Lung (tissue), 12 donors: ENCODE measurements around the gene ADAMTS16. TPM values are rescaled to one million over a fixed set of nuclear protein-coding genes. Genes with fewer than 3 reads are reported as not detected.

ENCODE experiments used
- ATAC-seq: fragments of 200-7000 bp; cut with Tn5 transposase; one replicate; pipeline ENCODE4 v1.9.1; 2020; ENCODE audit warnings: moderate number of reproducible peaks; ENCODE audit not compliant: insufficient read depth, low FRiP score
- DNase-seq, 3 donors: peaks; one replicate each; pipeline ENCODE4 v3.0.0-alpha.2; 2013 to 2017
- H3K27ac ChIP-seq, 2 donors: one replicate each; pipeline ENCODE4 v1.5.1; 2013; ENCODE audit warnings: mild to moderate bottlenecking in 2 of 2, moderate library complexity in 2 of 2, control low read depth in 1 of 2, inconsistent platforms in 1 of 2, low read depth in 1 of 2, low read length in 1 of 2
- H3K27me3 ChIP-seq, 3 donors: one replicate each; pipeline ENCODE4 v1.5.1; 2013; ENCODE audit warnings: low read length in 2 of 3; ENCODE audit not compliant: control insufficient read depth in 3 of 3, insufficient read depth in 3 of 3
- H3K36me3 ChIP-seq, 4 donors: one replicate each; pipeline ENCODE4 v1.5.1; 2013; ENCODE audit warnings: low read length in 4 of 4, mild to moderate bottlenecking in 1 of 4, moderate library complexity in 1 of 4; ENCODE audit not compliant: control insufficient read depth in 4 of 4, insufficient read depth in 4 of 4
- H3K4me1 ChIP-seq, 5 donors: one replicate each; pipeline ENCODE4 v1.5.1; 2013; ENCODE audit warnings: low read length in 5 of 5, mild to moderate bottlenecking in 2 of 5, moderate library complexity in 1 of 5; ENCODE audit not compliant: control insufficient read depth in 5 of 5, insufficient read depth in 5 of 5
- H3K4me3 ChIP-seq: one replicate; pipeline ENCODE4 v1.5.1; 2013; ENCODE audit warnings: mild to moderate bottlenecking, control low read depth, moderate library complexity
- H3K9ac ChIP-seq, 2 donors: one replicate each; pipeline ENCODE4 v1.5.1; 2013; ENCODE audit warnings: low read length in 2 of 2, control low read depth in 1 of 2; ENCODE audit not compliant: insufficient read depth in 1 of 2
- H3K9me3 ChIP-seq, 4 donors: one replicate each; pipeline ENCODE4 v1.5.1; 2013; ENCODE audit warnings: low read length in 3 of 4, mild to moderate bottlenecking in 1 of 4, moderate library complexity in 1 of 4; ENCODE audit not compliant: control insufficient read depth in 4 of 4, insufficient read depth in 3 of 4
- WGBS, 2 donors: extraction: QIAGEN DNeasy Blood & Tissue Kit; methylation state at CpG; one replicate each; pipeline ENCODE4 v1.1.7; 2013; 5-methylcytosine and 5-hydroxymethylcytosine counted together
- polyA plus RNA-seq, 2 donors: library from polyadenylated mRNA; stranded (reverse); fragments of 200-250 nt; gene quantifications; one replicate each; pipeline ENCODE4 v1.2.1, GENCODE V29; 2013
- total RNA-seq, 2 donors: library from RNA; depleted of rRNA in 1 of 2; stranded (reverse); fragments of >200 nt in 1 of 2; gene quantifications; one replicate each; pipeline ENCODE4 v1.2.1, GENCODE V29; 2014 to 2021
- TF ChIP-seq, protein P1 (sequence below): IDR thresholded peaks from 2 replicates; pipeline ENCODE4 v1.5.1; 2012; ENCODE audit warnings: mild to moderate bottlenecking; ENCODE audit errors: control extremely low read depth, extremely low read depth
- donor health status: control.
- donor health status: control.
- donor health status: Bipolar disorder and iron deficiency.
- donor health status: healthy.
- donor health status: DM: yes; HTN: yes; CAD: no.

Gene ADAMTS16
- total and polyA plus RNA-seq, 4 donors = 0.09 to 0.97 TPM; not detected in 2

DNA sequence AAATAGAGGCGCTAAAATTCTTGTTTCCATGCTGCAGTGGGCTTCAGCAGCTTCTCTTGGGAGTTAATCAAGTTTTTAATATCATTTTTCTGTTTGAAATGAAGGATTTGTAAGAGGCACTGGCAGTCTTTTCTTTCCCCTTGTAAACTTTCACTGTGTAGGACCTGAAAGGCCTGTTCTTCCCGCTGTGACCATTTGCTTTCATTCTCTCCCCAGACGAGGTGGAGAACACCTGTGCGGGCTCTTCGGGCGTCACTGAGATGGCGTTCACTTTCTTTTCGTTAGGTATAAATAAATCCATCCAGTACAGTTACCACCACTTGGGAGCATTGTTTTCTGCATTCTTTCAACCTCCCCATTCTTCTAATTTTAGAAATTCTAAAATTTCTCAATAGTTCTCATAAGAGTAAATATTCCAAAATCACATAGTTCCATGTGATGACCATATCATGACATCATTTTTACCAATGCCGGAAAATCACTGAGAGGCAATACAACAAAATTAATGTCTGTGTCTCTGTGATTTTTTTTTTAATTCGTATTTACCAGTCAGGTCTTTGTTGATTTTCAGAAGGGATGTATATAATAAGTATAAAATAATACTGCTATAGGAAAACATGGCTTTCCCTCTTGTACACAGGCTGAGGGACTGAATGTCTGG is 150.7 kb downstream of the ADAMTS16 start:
- no peak for DNase-seq
- WGBS, 2 donors = 74 to 87% methylated on average over 10 of the region's 10 CpGs
- no peak for ATAC-seq

DNA sequence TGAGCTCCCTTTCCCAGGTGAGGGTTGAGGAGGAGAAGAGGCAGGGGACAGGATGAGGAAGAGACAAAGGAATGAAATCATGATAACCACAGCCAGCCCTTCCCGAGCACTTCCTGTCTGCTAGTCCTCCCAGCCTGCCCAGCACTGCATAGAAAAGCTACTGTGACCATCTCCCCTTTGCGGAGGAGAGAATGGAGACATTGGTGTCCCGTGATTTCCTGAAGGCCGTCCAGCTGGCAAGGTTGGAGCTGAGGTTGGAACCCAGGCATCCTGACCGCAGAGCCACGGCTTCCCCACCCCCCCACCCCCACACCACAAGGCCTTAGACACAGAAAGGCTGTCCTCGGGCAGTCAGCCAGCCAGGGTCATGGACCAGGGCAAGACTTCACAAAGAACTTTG is 151.2 kb downstream of the ADAMTS16 start:
- no peak overlapping the region for H3K9ac ChIP-seq
- H3K4me3 ChIP-seq = no peak overlapping the region
- peaks cover 0 to 5% (median 0%) of the 10 kb centered on the region in 4 donors for H3K9me3 ChIP-seq
- peaks cover 0 to 3% (median 0%) of the 10 kb centered on the region in 5 donors for H3K4me1 ChIP-seq
- TF ChIP-seq, protein P1, sequence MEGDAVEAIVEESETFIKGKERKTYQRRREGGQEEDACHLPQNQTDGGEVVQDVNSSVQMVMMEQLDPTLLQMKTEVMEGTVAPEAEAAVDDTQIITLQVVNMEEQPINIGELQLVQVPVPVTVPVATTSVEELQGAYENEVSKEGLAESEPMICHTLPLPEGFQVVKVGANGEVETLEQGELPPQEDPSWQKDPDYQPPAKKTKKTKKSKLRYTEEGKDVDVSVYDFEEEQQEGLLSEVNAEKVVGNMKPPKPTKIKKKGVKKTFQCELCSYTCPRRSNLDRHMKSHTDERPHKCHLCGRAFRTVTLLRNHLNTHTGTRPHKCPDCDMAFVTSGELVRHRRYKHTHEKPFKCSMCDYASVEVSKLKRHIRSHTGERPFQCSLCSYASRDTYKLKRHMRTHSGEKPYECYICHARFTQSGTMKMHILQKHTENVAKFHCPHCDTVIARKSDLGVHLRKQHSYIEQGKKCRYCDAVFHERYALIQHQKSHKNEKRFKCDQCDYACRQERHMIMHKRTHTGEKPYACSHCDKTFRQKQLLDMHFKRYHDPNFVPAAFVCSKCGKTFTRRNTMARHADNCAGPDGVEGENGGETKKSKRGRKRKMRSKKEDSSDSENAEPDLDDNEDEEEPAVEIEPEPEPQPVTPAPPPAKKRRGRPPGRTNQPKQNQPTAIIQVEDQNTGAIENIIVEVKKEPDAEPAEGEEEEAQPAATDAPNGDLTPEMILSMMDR = no peak
- peak overlapping the region in 1 of 2 donors; percentile 6 for H3K27ac ChIP-seq
- DNase-seq (peak in 1 of 3 donors; percentile 25), ATAC-seq (no peak)
- WGBS, 2 donors = 60 to 61% methylated on average over 7 of the region's 7 CpGs
- H3K27me3 ChIP-seq = peaks cover 0 to 4% (median 0%) of the 10 kb centered on the region in 3 donors
- H3K36me3 ChIP-seq = no peaks in the 10 kb centered on the region

More for the DNA sequence above, 150.7 kb downstream of the ADAMTS16 start:
- H3K27ac ChIP-seq = peak overlapping the region in 1 of 2 donors; percentile 6
- H3K4me1 ChIP-seq = peaks cover 0 to 3% (median 0%) of the 10 kb centered on the region in 5 donors
- H3K4me3 ChIP-seq = no peak overlapping the region
- TF ChIP-seq, protein P1 = no peak
- H3K9ac ChIP-seq = no peak overlapping the region
- no peaks in the 10 kb centered on the region for H3K36me3 ChIP-seq
- peaks cover 0 to 4% (median 0%) of the 10 kb centered on the region in 3 donors for H3K27me3 ChIP-seq
- H3K9me3 ChIP-seq = peaks cover 0 to 5% (median 0%) of the 10 kb centered on the region in 4 donors

DNA sequence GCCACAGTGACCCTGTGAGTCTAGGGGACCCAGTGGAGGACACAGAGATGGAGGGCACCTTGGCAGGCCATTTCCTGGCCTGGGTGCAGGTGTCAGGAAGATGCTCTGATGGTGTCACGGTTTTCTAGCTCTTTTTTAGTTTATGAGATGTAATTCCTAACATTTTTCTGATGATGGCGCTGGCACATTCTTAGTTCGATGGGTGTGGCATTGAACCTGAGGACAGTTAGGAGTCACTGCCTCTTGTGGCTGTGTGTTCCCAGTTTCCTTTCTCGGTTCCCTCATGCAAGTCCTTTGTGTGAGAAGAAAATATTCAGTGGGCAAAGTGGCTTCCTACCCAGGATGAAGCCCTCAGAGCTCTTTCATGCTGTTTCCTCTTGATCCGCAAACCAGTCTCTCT is 152.9 kb downstream of the ADAMTS16 start:
- peaks cover 0 to 5% (median 0%) of the 10 kb centered on the region in 4 donors for H3K9me3 ChIP-seq
- H3K4me1 ChIP-seq = peaks cover 0 to 5% (median 0%) of the 10 kb centered on the region in 5 donors
- 63 to 75% methylated on average over 5 of the region's 5 CpGs for WGBS, 2 donors
- H3K27me3 ChIP-seq = peaks cover 0 to 4% (median 0%) of the 10 kb centered on the region in 3 donors
- TF ChIP-seq, protein P1 = no peak
- no peak overlapping the region for H3K27ac ChIP-seq
- no peak for DNase-seq
- H3K4me3 ChIP-seq = no peak overlapping the region
- no peaks in the 10 kb centered on the region for H3K36me3 ChIP-seq
- no peak overlapping the region for H3K9ac ChIP-seq
- no peak for ATAC-seq
